HepG2 (cell line): ENCODE results near the gene MTHFS. TPM values are rescaled to one million over a fixed set of nuclear protein-coding genes. Genes with fewer than 3 reads are reported as not detected.

Experiments used
- DRAP1 ChIP-seq: IDR thresholded peaks from 2 replicates; pipeline ENCODE4 v1.6.1; 2016; ENCODE audit warnings: missing genetic modification reagents, missing compliant biosample characterization
- EED ChIP-seq: sonication (generic); formaldehyde crosslinking; IDR thresholded peaks from 2 replicates; pipeline ENCODE4 v1.5.0; 2020; ENCODE audit warnings: mild to moderate bottlenecking, missing genetic modification reagents
- FOXC1 ChIP-seq: sonication (generic); formaldehyde crosslinking; IDR thresholded peaks from 2 replicates; pipeline ENCODE4 v1.8.0; 2022; ENCODE audit warnings: mild to moderate bottlenecking, missing genetic modification reagents, borderline replicate concordance
- FOXM1 ChIP-seq: sonication (generic); formaldehyde crosslinking; IDR thresholded peaks from 2 replicates; pipeline ENCODE4 v1.5.0; 2020; ENCODE audit warnings: missing genetic modification reagents
- HNRNPLL ChIP-seq: fragments of 200-400 bp; formaldehyde crosslinking; IDR thresholded peaks from 2 replicates; pipeline ENCODE4 v1.6.1; 2017; ENCODE audit warnings: mild to moderate bottlenecking, low read depth, low read length; ENCODE audit not compliant: poor library complexity, severe bottlenecking
- KAT8 ChIP-seq: IDR thresholded peaks from 2 replicates; pipeline ENCODE4 v1.6.1; 2016; ENCODE audit warnings: missing genetic modification reagents, missing compliant biosample characterization
- KDM3A ChIP-seq: IDR thresholded peaks from 2 replicates; pipeline ENCODE4 v1.6.1; 2018; ENCODE audit warnings: low read depth, missing compliant biosample characterization
- MXI1 ChIP-seq: IDR thresholded peaks from 3 replicates; pipeline ENCODE4 v1.6.1; 2012; ENCODE audit warnings: low read depth, low read length, inconsistent platforms, borderline replicate concordance
- MYC ChIP-seq: sonication (generic); formaldehyde crosslinking; IDR thresholded peaks from 2 replicates; pipeline ENCODE4 v1.9.0; 2021; ENCODE audit warnings: missing genetic modification reagents, borderline replicate concordance
- NR2F6 ChIP-seq, 2 experiments: IDR thresholded peaks; 2 replicates each; pipeline ENCODE4 v1.6.1; 2016; ENCODE audit warnings: antibody characterized with exemption in 1 of 2, mild to moderate bottlenecking in 1 of 2
- SAP130 ChIP-seq: IDR thresholded peaks from 2 replicates; pipeline ENCODE4 v1.6.1; 2016; ENCODE audit warnings: low read depth
- SP4 ChIP-seq: sonication (generic); formaldehyde crosslinking; IDR thresholded peaks from 2 replicates; pipeline ENCODE4 v1.8.1; 2023; ENCODE audit warnings: mild to moderate bottlenecking, missing genetic modification reagents
- ZMYM2 ChIP-seq: sonication (generic); formaldehyde crosslinking; IDR thresholded peaks from 2 replicates; pipeline ENCODE4 v1.8.0; 2022; ENCODE audit warnings: mild to moderate bottlenecking, missing genetic modification reagents
- ZNF180 ChIP-seq: sonication (generic); formaldehyde crosslinking; IDR thresholded peaks from 2 replicates; pipeline ENCODE4 v1.4.0; 2020; ENCODE audit warnings: low read depth, missing genetic modification reagents, borderline replicate concordance
- ZNF660 ChIP-seq: sonication (generic); formaldehyde crosslinking; IDR thresholded peaks from 2 replicates; pipeline ENCODE4 v1.5.1; 2020; ENCODE audit warnings: mild to moderate bottlenecking, low read depth, missing genetic modification reagents, borderline replicate concordance
- polyA plus RNA-seq, 8 experiments: library from polyadenylated mRNA; depleted of rRNA in 3 of 8; stranded (reverse) in 7 of 8; unstranded in 1 of 8; fragments of >200 nt; fragmentation: Illumina TruSeq in 4 of 8; extraction: Trizol in 4 of 8; gene quantifications; 2 replicates each; pipeline versions ENCODE4 v1.2.1 to v1.2.3, GENCODE V29; 2011 to 2016; ENCODE audit warnings: low read depth in 4 of 8, missing spikeins in 1 of 8, mixed read lengths in 1 of 8; ENCODE audit not compliant: insufficient read depth in 1 of 8
- total RNA-seq, 5 experiments: library from RNA; depleted of rRNA; stranded (reverse); fragments of >200 nt; fragmentation: Illumina TruSeq; extraction: Trizol; gene quantifications; 2 replicates each; pipeline ENCODE4 v1.2.3, GENCODE V29; 2016; ENCODE audit warnings: low read depth in 1 of 5
- TF ChIP-seq, protein P1 (sequence below): IDR thresholded peaks from 2 replicates; pipeline ENCODE4 v1.6.1; 2012; ENCODE audit warnings: low read depth, low read length, improper control_type of control experiment
- TF ChIP-seq, protein P2 (sequence below): IDR thresholded peaks from 2 replicates; pipeline ENCODE4 v1.6.1; 2016; ENCODE audit warnings: low read depth, borderline replicate concordance
- TF ChIP-seq, protein P3 (sequence below): sonication (generic); formaldehyde crosslinking; IDR thresholded peaks from 2 replicates; pipeline ENCODE4 v1.4.0; 2020; ENCODE audit warnings: missing genetic modification reagents
- TF ChIP-seq, protein P4 (sequence below): sonication (generic); formaldehyde crosslinking; IDR thresholded peaks from 2 replicates; pipeline ENCODE4 v1.5.1; 2020; ENCODE audit warnings: mild to moderate bottlenecking, missing genetic modification reagents

The MTHFS gene
- total and polyA plus RNA-seq, 2 of the 13 experiments (the other 11 are each of a cell fraction or from before 2014, with no cell fraction given) = 37.0 to 49.7 TPM

- TF ChIP-seq, protein P1, sequence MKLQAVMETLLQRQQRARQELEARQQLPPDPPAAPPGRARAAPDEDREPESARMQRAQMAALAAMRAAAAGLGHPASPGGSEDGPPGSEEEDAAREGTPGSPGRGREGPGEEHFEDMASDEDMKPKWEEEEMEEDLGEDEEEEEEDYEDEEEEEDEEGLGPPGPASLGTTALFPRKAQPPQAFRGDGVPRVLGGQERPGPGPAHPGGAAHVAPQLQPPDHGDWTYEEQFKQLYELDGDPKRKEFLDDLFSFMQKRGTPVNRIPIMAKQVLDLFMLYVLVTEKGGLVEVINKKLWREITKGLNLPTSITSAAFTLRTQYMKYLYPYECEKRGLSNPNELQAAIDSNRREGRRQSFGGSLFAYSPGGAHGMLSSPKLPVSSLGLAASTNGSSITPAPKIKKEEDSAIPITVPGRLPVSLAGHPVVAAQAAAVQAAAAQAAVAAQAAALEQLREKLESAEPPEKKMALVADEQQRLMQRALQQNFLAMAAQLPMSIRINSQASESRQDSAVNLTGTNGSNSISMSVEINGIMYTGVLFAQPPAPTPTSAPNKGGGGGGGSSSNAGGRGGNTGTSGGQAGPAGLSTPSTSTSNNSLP = no peak; the same call in 1 of the 2 replicates
- TF ChIP-seq MXI1 = peak; percentile 81; the same call in 2 of the 3 replicates
- TF ChIP-seq MYC = peak; percentile 60
- no peak for TF ChIP-seq ZNF180 (CRISPR knock-in tag)
- TF ChIP-seq ZMYM2 = 0 out of 2 replicates have a peak, but pooled peaks have one; percentile 51
- TF ChIP-seq HNRNPLL = peak; percentile 87
- no peak for TF ChIP-seq KDM3A (CRISPR knock-in tag)
- TF ChIP-seq SP4 = peak; percentile 96
- no peak for TF ChIP-seq FOXM1 (CRISPR knock-in tag)
- TF ChIP-seq, protein P2, sequence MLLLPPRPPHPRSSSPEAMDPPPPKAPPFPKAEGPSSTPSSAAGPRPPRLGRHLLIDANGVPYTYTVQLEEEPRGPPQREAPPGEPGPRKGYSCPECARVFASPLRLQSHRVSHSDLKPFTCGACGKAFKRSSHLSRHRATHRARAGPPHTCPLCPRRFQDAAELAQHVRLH (CRISPR knock-in tag) = 0 out of 2 replicates have a peak, but pooled peaks have one; percentile 14
- no peak for TF ChIP-seq NR2F6 (IDR thresholded peaks at IDR 0.05)
- peak; percentile 66 for TF ChIP-seq NR2F6 (CRISPR knock-in tag; IDR thresholded peaks at IDR 0.05)
- peak; percentile 91 for TF ChIP-seq DRAP1 (CRISPR knock-in tag)
- no peak for TF ChIP-seq ZNF660 (CRISPR knock-in tag)
- TF ChIP-seq SAP130 (CRISPR knock-in tag) = peak; percentile 79
- TF ChIP-seq KAT8 = peak; percentile 84
- TF ChIP-seq, protein P3, sequence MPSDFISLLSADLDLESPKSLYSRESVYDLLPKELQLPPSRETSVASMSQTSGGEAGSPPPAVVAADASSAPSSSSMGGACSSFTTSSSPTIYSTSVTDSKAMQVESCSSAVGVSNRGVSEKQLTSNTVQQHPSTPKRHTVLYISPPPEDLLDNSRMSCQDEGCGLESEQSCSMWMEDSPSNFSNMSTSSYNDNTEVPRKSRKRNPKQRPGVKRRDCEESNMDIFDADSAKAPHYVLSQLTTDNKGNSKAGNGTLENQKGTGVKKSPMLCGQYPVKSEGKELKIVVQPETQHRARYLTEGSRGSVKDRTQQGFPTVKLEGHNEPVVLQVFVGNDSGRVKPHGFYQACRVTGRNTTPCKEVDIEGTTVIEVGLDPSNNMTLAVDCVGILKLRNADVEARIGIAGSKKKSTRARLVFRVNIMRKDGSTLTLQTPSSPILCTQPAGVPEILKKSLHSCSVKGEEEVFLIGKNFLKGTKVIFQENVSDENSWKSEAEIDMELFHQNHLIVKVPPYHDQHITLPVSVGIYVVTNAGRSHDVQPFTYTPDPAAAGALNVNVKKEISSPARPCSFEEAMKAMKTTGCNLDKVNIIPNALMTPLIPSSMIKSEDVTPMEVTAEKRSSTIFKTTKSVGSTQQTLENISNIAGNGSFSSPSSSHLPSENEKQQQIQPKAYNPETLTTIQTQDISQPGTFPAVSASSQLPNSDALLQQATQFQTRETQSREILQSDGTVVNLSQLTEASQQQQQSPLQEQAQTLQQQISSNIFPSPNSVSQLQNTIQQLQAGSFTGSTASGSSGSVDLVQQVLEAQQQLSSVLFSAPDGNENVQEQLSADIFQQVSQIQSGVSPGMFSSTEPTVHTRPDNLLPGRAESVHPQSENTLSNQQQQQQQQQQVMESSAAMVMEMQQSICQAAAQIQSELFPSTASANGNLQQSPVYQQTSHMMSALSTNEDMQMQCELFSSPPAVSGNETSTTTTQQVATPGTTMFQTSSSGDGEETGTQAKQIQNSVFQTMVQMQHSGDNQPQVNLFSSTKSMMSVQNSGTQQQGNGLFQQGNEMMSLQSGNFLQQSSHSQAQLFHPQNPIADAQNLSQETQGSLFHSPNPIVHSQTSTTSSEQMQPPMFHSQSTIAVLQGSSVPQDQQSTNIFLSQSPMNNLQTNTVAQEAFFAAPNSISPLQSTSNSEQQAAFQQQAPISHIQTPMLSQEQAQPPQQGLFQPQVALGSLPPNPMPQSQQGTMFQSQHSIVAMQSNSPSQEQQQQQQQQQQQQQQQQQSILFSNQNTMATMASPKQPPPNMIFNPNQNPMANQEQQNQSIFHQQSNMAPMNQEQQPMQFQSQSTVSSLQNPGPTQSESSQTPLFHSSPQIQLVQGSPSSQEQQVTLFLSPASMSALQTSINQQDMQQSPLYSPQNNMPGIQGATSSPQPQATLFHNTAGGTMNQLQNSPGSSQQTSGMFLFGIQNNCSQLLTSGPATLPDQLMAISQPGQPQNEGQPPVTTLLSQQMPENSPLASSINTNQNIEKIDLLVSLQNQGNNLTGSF = no peak
- TF ChIP-seq, protein P4, sequence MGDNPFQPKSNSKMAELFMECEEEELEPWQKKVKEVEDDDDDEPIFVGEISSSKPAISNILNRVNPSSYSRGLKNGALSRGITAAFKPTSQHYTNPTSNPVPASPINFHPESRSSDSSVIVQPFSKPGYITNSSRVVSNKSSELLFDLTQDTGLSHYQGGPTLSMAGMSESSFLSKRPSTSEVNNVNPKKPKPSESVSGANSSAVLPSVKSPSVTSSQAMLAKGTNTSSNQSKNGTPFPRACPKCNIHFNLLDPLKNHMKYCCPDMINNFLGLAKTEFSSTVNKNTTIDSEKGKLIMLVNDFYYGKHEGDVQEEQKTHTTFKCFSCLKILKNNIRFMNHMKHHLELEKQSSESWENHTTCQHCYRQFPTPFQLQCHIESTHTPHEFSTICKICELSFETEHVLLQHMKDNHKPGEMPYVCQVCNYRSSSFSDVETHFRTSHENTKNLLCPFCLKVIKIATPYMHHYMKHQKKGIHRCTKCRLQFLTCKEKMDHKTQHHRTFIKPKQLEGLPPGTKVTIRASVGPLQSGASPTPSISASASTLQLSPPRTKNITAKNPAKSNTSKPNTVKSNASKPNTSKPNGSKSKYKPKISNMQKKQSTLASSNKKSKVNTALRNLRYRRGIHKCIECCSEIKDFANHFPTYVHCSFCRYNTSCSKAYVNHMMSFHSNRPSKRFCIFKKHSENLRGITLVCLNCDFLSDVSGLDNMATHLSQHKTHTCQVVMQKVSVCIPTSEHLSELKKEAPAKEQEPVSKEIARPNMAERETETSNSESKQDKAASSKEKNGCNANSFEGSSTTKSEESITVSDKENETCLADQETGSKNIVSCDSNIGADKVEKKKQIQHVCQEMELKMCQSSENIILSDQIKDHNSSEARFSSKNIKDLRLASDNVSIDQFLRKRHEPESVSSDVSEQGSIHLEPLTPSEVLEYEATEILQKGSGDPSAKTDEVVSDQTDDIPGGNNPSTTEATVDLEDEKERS (CRISPR knock-in tag) = no peak
- 0 out of 2 replicates have a peak, but pooled peaks have one; percentile 9 for TF ChIP-seq EED
- TF ChIP-seq FOXC1 (CRISPR knock-in tag) = peak; percentile 27; the same call in 1 of the 2 replicates
These were observed 26.8 kb upstream of the MTHFS start (continued) for GRCh38 chr15:79923515-79924169.
